Stimulated activated CD4-positive, alpha-beta T cell treated with anti-CD3 and anti-CD28 coated beads, TNF-alpha, amount 100 ng/mL, for 24 hours (primary cell): Measurements from ENCODE around the gene LRRFIP1.
"Not testable (repeated sequence)": the region's sequence is repeated elsewhere in the genome, so short reads cannot be mapped to it uniquely, and the experiment has no call there.

Experiments used
- DNase-seq, 3 experiments: peaks; one replicate each; pipeline ENCODE4 v3.0.0-alpha.2; 2020; ENCODE audit warnings: low read depth in 3 of 3

The LRRFIP1 gene, protein sequence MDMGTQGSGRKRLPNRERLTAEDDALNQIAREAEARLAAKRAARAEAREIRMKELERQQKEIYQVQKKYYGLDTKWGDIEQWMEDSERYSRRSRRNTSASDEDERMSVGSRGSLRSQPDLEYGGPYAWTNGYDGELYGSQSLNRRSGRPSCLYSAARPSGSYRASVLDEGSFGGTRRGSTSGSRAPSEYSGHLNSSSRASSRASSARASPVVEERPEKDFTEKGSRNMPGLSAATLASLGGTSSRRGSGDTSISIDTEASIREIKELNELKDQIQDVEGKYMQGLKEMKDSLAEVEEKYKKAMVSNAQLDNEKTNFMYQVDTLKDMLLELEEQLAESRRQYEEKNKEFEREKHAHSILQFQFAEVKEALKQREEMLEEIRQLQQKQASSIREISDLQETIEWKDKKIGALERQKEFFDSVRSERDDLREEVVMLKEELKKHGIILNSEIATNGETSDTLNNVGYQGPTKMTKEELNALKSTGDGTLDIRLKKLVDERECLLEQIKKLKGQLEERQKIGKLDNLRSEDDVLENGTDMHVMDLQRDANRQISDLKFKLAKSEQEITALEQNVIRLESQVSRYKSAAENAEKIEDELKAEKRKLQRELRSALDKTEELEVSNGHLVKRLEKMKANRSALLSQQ

DNA sequence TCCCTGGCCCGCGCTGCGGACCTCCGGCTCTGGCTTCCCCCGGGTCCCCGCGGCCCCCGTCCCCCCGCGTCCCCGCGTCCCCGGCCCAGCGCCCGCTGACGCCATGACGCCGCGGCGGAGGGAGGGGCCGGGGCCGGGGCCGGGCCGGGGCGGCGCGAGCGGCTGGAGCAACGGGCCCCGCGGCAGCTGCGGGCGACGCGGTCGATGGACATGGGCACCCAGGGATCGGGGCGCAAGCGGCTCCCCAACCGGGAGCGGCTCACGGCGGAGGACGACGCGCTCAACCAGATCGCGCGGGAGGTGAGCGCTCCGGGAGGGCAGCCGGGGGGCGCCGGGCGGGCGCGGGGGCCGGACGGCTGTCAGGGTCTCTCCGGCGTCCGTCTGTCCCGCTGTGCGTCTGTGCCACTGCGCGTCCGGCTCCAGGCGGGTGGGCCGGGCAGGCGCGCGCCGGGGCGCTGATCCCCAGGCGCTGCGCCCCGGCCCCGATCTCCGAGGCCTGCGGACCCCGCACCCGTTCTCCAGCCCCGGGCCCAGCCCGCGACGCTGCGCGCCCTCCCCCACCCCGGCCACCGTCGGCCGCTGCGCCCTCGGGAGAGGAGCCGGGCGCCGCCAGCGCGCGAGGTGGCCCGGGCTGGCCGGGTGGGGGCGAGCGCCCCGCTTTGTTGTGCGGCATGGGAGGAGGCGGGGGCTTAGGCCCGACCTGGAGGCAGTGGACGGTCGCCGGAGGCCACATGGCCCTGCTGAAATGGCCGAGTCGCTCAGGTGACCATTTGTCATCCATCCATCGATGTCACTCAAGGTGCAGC is at the start of gene LRRFIP1:
Gene LRRFIP1 (plus strand): TSS at position 147 of the 806 bp plus-strand sequence. CDS start 58 bp downstream, at position 205.
- peak in 1 of 3 experiments; percentile 20 for DNase-seq

DNA sequence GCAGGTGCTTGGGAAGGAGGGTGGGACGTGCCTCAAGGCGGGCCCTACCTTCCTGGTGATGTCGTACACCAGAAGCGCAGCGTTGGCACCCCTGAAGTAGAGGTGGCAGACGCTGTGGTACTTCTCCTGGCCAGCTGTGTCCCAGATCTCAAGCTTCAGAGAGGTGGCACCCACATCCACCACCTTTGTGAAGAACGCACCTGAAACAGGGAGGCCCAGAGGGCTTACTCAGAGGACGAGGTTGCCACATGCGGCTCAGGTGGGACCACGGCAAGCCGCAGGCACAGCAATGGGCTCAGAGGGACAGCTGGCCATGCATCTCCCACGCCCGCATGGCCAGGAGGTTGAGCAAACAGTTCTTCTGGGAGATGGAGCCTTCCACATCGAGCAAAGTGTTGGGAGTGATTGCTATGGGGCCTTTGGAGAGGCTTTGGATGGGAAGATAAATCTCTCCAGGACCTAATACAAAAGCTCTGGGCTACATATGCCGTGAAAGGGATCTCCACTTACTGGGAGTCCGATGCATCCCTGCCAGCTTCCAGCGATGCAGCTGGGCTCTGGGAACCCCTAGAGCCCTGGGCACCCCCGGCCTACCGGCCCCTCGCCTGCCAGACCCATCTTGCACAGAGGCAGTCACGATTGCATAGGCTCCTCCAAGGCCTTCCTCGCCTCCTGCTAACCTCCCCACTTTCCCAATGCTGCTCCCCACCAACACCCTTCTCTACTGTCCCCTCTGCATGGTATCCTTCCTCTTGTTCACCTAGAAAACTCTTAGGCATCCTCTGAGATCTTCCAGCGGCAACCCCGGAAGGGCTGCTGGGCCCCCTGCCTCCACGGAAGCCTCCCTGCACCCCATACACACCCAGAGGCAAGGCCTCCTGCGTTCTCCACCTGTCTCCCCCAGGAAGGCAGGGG is 49.2 kb upstream of the LRRFIP1 start:
- no peak for DNase-seq

DNA sequence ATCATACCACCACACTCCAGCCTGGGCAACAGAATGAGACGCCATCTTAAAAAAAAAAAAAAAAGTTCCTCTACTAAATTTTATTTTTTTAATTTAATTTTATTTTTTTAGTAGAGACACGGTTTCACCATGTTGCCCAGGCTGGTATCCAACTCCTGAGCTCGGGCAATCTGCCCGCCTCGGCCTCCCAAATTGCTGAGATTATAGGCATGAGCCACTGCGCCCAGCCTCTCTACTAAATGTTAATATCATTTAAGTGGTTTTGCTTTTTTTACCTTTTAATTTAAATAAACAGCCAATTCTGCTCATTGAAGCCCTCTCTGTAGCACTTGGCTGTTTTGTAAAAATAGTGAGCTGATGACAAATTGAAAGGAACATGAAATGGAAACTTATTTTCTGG is 46.1 kb upstream of the LRRFIP1 start:
- DNase-seq, result no peak

DNA sequence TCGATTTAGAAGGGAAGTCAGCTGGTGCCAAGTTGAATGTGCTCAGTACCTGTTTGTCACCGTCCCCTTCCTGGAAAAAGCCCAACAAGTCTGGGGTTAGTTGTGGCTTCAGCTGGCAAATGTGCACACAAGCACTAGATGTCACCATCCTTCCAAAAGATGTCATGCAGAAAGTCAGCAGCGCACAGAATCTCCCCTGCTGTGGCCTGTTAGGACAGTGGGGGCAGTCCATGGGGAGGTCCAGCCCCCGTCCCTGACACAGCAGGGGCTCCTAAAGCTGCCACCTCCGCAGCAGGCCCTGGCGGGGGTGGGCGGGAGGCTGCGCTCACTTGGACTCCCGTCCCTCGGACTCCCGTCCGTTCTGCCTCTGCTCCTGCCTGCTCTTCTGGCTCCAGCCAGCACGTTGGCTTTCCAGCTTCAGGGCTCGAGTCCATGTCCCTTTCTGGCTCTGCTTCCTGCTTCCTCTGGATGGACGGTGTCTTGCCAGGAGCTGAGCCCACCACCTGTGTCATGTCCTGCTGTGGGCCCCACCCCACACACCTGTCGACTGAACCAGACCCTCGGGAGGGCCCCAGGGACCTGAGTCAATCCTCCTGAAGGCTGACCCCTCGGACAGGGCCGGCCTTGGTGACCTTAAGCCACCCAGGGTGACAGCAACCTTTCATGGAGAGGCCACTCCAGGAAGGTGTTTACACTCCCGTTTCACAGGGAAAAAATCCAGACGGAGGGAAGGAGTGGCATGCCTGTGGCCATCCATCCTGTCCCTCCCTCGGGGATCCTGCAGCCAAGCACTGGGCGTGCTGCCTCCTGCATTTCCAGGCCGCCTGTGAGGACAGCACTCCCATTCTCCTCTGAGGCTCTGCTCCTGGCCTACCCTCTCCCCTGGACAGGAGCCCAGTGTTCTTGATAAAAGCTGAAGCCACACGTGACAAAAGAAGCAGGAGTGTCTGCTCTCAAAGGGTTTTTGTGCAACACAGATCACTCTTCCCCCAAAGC is 45.3 kb upstream of the LRRFIP1 start:
- peak in 2 of 3 experiments; percentile 14 to 36 for DNase-seq

DNA sequence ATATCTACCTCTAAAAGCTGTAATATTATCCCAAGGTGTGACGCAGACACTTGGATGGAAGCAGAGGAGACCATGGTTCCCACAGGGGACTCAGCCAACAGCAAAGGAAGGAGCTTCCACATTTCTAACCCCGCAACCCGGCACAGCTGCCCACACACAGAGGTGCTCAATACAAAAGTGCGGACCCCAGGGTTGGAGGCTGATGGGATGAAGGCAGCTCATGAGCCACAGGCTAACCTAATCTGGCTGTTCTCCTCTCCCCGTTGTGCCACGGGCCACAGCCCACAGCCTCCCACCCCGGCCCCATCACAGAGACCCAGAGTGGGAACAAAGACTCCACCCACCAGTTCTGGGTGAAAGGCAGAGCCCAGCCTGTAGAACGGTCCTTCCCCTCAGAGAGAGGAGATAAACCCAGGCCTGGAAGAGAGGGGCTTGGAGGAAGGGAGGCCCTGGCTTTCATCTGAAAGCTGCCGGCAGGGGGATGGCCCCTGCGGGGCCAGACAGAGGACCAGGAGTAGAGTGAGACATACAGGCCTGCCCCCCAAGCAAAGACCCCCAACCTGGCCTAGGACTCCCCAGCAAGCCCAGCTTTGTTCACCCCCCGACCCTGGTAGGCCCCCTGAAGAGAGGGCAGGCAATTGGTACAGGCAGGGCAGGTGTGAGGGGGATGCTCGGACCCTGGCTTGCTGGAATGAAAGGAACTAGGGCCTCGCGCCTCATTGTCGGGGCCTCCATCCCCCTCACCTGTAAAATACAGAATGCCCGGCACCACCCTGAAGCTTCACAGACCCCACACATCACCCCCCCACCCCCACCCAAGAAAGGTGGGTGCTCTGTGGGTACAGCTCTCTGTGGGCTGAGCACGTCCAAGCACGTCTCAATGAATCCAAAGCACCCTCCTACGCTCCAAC is 43.7 kb upstream of the LRRFIP1 start:
- DNase-seq, result no peak

DNA sequence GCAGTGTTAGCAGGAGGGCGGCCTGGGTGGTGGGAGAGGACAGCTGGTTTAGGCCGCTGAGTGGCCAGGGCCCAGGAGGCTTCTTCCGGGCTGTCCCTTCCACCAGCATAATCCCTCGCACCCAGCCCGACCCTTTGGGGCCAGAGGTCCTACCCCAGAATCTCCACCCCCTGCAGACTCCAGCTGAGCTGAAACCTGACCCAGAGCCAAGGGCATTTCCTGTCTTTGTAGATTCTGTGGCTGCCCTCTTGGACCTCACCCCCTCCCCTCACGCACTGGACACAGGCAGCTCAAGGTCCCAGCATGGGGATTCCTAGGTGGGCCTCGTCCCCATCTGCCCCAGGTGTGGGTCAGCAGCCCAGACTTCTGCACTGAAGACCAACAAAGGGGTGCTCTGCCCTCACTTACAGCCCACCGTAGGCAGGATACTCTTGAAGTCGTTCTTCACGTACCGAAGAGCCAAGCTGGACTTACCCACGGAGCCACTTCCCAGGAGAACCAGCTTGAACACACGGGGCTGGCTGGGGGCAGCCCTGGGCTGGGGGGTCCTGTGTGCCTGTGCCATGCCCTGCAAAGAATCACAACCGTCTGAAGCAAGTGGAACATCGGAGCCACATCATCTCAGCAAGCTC is 41.7 kb upstream of the LRRFIP1 start:
- no peak for DNase-seq

DNA sequence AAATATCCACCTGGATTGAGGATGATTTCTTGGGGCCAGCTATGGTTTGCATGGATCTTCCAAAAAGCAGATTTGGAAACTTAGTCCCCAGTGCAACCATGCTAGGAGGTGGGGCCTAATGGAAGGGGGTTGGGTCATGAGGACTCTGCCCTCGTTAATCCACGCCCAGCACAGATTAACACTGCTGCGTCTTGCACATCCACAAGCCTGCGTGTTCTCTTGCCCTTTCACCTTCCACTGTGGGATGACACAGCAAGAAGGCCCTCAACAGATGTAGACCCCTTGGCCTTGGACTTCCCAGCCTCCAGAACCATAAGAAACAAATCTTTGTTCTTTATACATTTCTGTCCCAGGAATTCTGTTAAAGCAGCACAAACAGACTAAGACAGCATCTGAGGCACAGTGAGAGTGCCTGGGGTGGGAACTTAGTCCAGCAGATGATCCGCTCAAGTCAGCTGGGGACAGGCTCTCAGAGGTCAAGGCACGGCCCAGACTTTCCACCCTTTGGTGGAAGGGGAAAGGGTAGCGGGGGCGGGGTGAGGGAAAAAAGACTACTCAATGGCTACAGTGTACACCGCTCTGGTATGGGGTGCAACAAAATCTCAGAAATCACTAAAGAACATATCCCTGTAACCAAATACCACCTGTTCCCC is 39.2 kb upstream of the LRRFIP1 start:
- no peak for DNase-seq

DNA sequence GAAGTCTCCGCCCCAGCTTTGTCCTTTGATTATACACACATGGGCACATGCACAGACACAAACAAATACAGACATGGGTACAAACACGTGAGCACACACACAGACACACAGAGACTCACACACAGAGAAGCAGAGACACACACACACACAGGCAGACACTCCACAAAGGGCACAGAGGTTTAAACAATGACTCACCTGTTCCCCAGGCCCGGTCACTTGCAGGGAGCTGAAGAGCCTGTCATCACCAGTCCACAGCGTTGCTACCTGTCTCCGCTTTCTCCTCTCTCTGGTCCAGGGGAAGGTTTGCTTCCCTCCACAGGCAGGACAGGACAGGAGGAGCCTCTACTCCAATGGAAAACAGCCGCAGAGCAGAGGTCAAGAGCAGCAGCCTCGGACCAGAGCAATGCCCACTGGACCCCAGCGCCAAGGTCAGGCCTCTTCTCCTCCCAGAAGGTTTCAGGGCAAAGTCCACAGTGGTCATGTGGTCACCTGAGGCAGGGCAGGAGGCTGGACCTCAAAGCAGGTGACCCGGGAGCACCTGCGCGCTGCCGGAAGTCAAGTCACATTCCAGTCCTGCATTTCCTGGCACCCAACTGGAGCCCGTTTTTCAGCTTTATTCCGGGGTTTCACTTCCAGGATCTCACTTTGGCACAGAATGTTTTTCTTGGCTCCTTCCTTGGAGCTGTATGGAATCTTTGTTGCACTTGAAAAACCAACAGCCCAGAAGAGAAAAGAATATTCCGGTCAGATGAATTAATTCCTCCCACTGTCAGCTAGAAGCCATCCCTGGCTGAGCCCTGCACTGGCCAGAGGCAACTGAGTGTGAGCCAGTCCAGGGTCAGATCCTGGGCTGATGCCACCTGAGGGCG is 36.9 kb upstream of the LRRFIP1 start, which contains the start of gene RAB17:
Gene RAB17 (minus strand): TSS at position 463 of the 869 bp plus-strand sequence. CDS start 4,580 bp downstream, outside the sequence.
- no peak for DNase-seq

DNA sequence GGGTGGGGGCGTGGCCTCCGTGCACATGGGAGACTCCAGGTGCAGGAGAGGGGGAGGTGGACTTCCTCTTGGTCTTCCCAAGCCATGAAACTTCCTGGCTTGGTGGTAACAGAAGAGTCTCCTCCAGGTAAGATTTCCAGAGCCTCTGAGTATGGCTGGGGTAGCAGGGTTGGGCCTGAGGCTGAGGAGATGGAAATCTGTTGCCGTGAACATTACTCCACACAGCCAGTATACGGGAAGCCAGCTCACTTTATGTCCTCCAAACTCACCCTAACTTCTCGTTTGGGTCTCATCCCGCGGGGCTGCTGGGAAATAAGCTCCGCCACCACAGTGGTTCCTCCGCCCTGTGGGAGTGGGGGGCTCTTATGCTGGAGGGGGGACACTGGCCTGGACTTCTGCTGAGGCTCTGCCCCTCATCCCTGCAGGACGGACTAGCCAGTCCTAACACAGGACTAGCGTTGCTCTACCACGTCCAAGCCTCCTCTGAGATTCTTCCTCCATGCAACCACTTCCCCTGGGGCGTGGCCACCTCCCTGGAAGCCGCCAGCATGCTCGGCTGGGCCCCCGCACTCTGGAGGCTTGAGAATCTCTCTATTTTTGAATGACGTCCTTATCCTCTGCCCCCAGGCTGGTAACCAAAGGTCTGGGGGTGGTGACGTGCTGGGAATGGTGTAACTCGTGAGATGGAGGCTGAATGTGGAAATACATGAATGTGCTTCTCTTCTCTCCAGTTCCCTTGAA is 36.1 kb upstream of the LRRFIP1 start:
- DNase-seq, result no peak

DNA sequence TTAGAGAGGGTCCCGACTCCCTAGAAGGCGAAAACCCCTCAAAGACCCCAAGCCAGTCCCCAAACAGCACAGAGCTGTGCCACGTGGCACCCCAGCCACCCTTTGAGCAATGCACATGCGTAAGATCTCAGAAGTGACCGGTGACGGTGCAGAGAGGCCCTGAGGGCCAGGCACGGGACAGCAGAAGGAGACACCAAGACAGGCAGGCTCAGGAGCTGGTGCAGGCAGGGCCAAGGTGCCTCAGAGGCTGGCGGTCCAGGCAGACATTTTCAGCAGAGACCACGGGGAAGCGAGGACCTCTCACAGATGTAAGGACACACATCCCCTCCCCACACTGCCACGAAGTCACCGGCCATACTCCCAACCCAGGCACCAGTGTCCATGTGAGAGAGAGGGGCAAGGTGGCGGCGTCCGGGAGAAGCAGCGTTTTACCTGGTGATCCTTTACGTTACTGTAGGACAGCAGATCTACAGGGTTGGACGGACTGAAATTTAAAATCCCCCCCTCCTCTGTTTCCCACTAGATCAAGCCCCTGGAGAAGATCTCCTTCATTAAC is 34.9 kb upstream of the LRRFIP1 start:
- DNase-seq, result no peak

DNA sequence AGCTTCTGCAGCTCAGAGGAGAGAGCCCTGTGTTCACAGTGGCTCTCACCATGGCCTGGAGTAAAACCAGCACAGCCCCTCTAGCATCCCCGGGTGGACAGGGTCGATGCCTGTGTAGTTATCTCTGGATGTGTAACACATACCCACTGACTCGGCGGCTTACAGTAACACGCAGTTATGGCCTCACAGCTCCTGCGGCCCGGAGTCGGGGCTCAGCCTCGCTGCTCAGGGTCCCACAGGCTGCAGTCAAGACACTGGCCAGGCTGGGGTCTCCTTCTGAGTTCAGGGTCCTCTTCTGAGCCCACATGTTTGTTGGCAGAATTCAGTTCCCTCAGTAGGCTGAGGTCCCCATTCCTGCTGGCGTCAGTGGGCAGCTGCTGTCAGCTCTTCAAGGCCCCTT is 34.4 kb upstream of the LRRFIP1 start:
- no peak for DNase-seq

DNA sequence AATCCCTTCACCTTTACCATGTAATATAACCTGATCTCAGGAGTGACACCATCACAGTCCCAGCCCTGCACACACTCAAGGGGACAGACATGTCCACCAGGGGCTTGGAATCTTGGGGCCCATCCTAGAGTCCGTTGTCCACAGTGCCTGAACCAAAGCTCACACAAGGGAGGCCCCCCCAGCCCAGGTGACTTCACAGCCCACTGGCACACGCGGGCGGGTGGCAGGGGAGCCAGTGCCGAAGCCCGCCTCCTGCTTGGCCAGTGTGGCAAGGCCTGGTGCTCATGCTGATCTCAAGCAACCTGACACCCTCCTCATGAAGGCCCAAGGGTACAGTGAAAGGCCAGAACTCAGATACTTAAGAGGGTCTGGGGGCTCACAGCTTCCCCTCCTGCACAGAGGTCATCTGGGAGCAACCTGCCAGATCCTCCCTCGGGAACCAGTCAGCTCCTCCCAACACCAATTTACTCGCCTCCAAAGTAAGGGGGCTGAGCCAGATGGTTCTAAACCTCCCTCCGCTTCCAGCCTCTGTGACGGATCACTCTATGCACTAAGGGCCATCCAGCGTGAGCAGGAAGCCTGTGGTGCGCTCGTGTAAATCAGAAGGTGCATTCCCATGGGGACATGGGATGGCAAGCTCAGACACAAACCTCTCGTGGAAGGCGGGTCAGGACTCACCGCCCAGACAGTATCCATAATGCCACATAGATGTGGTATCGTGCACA is 33.6 kb upstream of the LRRFIP1 start:
- no peak for DNase-seq

DNA sequence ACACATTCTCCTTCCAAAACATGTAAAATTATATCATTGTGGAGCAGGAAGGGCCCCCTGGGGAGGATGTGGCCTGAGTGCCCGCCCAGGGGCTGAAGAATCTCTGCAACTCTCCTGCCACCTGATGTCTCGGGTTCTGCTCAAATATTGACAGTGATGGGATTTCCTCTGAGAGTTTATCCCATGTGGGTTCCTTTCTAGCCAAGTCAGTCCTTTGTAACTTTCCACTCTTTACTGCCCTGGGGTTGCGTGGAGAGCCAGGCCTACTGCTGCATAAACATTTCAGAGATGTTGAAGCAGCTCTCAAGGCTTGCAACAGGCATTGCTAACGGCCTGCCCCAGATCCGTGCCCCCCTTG is 32.9 kb upstream of the LRRFIP1 start:
- DNase-seq, result no peak

DNA sequence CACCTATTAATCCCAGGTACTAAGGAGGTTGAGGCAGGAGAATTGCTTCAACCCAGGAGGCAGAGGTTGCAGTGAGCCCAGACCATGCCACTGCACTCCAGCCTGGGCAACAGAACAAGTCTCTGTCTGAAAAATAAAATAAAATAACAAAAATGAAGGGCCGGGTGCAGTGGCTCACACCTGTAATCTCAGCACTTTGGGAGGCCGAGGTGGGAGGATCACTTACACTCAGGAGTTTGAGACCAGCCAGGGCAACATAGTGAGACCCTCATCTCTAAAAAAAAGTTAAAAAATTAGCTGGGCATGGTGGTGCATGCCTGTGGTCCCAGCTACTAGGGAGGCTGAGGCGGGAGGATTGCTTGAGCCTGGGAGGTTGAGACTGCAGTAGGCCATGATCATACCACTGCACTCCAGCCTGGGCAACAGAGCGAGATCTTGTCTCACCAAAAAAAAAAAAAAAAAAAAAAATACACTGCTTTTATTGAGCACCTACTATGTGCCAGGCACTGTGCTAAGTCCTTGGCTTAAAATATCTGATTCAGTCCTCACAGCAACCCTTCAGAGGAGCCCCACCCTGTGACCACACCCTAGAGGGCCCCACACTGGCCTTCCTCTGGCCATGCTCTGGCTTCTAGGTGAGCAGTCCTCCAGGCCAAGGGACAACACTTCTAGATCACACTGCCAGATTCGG is 31.4 kb upstream of the LRRFIP1 start:
- DNase-seq, result not testable (repeated sequence)
